Osteoblast (primary cell): ENCODE results near the gene VGLL4. TPM values are rescaled to one million over a fixed set of nuclear protein-coding genes. Genes with fewer than 3 reads are reported as not detected.
A peak's percentile ranks its signal among the peaks of the same experiment; 100 is the strongest.

Experiments
- DNase-seq: peaks from one replicate; pipeline ENCODE4 v3.0.0; 2011; ENCODE audit warnings: low spot score, mixed read lengths; ENCODE audit not compliant: insufficient read length; ENCODE audit errors: missing footprints
- H2AFZ ChIP-seq: 2 replicates; pipeline ENCODE4 v1.6.0; 2011; ENCODE audit warnings: mild to moderate bottlenecking, low read length
- H3K27ac ChIP-seq: 2 replicates; pipeline ENCODE4 v1.5.1; 2011; ENCODE audit warnings: mild to moderate bottlenecking, low read depth, low read length, moderate library complexity
- H3K27me3 ChIP-seq: 2 replicates; pipeline ENCODE4 v1.6.0; 2012; ENCODE audit warnings: mild to moderate bottlenecking, control low read depth, inconsistent platforms, low read length, moderate library complexity; ENCODE audit not compliant: insufficient read depth
- H3K36me3 ChIP-seq: 2 replicates; pipeline ENCODE4 v1.5.1; 2011; ENCODE audit warnings: mild to moderate bottlenecking, low read length, control low read depth, moderate library complexity; ENCODE audit not compliant: insufficient read depth
- H3K4me1 ChIP-seq: 2 replicates; pipeline ENCODE4 v1.5.1; 2011; ENCODE audit warnings: mild to moderate bottlenecking, low read length, control low read depth, moderate library complexity; ENCODE audit not compliant: insufficient read depth
- H3K4me2 ChIP-seq: 2 replicates; pipeline ENCODE4 v1.6.0; 2011; ENCODE audit warnings: mild to moderate bottlenecking, low read length; ENCODE audit not compliant: insufficient read depth
- H3K4me3 ChIP-seq: fragments of 200-600 bp; sonication (generic); 3 replicates; pipeline ENCODE4 v1.5.1; 2012; ENCODE audit warnings: mild to moderate bottlenecking, low read length, inconsistent platforms; ENCODE audit not compliant: insufficient read depth
- H3K79me2 ChIP-seq: 2 replicates; pipeline ENCODE4 v1.6.0; 2012; ENCODE audit warnings: mild to moderate bottlenecking, low read length, control low read depth, inconsistent platforms; ENCODE audit not compliant: insufficient read depth
- H3K9me3 ChIP-seq: 2 replicates; pipeline ENCODE4 v1.5.1; 2011; ENCODE audit warnings: low read depth, low read length, control low read depth
- H4K20me1 ChIP-seq: 2 replicates; pipeline ENCODE4 v1.6.0; 2012; ENCODE audit warnings: mild to moderate bottlenecking, low read length, control low read depth; ENCODE audit not compliant: insufficient read depth
- total RNA-seq: library from RNA; depleted of rRNA; stranded (reverse); fragments of >200 nt; gene quantifications from 2 replicates; pipeline ENCODE4 v1.2.3, GENCODE V29; 2012
- TF ChIP-seq, protein P1 (sequence below): IDR thresholded peaks from 2 replicates; pipeline ENCODE4 v1.5.1; 2011; ENCODE audit warnings: mild to moderate bottlenecking, low read depth, low read length, moderate library complexity; ENCODE audit errors: extremely low read depth

Gene VGLL4
- total RNA-seq, 1 donor = 68.8 TPM

GRCh38 chr3:11604139-11604892 is 39.4 kb downstream of the VGLL4 start:
- peak overlapping the region; percentile 40 for H3K4me2 ChIP-seq
- H3K79me2 ChIP-seq = peaks cover 67% of the 10 kb centered on the region
- peak overlapping the region; percentile 99 for H3K27ac ChIP-seq
- H4K20me1 ChIP-seq = no peaks in the 10 kb centered on the region
- H3K36me3 ChIP-seq = peaks cover 19% of the 10 kb centered on the region
- H3K27me3 ChIP-seq = no peaks in the 10 kb centered on the region
- DNase-seq = peak; percentile 35
- peak overlapping the region; percentile 25 for H3K4me3 ChIP-seq
- TF ChIP-seq, protein P1, sequence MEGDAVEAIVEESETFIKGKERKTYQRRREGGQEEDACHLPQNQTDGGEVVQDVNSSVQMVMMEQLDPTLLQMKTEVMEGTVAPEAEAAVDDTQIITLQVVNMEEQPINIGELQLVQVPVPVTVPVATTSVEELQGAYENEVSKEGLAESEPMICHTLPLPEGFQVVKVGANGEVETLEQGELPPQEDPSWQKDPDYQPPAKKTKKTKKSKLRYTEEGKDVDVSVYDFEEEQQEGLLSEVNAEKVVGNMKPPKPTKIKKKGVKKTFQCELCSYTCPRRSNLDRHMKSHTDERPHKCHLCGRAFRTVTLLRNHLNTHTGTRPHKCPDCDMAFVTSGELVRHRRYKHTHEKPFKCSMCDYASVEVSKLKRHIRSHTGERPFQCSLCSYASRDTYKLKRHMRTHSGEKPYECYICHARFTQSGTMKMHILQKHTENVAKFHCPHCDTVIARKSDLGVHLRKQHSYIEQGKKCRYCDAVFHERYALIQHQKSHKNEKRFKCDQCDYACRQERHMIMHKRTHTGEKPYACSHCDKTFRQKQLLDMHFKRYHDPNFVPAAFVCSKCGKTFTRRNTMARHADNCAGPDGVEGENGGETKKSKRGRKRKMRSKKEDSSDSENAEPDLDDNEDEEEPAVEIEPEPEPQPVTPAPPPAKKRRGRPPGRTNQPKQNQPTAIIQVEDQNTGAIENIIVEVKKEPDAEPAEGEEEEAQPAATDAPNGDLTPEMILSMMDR = no peak
- no peak overlapping the region for H2AFZ ChIP-seq
- peaks cover 74% of the 10 kb centered on the region for H3K4me1 ChIP-seq
- no peaks in the 10 kb centered on the region for H3K9me3 ChIP-seq

- TF ChIP-seq, protein P1 = no peak
- peak overlapping the region; percentile 40 for H3K4me2 ChIP-seq
- peak; percentile 83 for DNase-seq
- no peaks in the 10 kb centered on the region for H3K27me3 ChIP-seq
- peak overlapping the region; percentile 2 for H3K4me3 ChIP-seq
- H3K4me1 ChIP-seq = peaks cover 70% of the 10 kb centered on the region
- H3K79me2 ChIP-seq = peaks cover 65% of the 10 kb centered on the region
- H4K20me1 ChIP-seq = no peaks in the 10 kb centered on the region
- H2AFZ ChIP-seq = no peak overlapping the region
- no peaks in the 10 kb centered on the region for H3K9me3 ChIP-seq
- H3K27ac ChIP-seq = peak overlapping the region; percentile 99
- H3K36me3 ChIP-seq = peaks cover 19% of the 10 kb centered on the region
These were observed 40.1 kb downstream of the VGLL4 start for GRCh38 chr3:11603628-11604027.

DNA sequence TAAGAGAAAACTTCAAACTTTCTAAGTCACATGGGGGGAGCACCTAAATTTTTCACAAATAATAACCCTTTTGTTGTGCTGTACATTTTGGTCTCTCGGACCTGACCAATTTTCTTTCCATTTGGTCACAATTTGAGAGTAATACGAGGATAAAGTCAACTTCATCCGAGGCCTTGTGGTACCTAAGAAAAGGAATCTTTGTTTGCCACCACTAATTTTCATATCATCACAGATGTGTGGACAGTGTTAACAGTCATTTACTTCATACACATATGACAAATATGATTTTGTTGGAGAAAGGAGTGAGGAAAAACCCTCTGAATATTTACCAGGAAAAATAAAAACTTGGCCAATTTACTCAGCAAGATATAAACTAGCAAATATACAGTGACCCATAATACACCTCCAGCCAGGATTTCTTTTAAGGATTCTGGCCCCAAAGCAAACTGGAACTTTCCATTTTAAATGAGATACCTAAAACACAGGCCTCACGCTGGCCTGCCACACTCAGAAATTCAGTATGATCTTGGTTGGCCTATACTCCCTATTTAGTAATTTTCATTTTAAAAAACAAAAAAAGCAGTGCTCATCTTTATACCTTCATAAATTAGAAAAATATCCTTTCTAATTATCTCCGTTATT is 40.7 kb downstream of the VGLL4 start:
- peak overlapping the region; percentile 99 for H3K27ac ChIP-seq
- H3K9me3 ChIP-seq = no peaks in the 10 kb centered on the region
- peaks cover 65% of the 10 kb centered on the region for H3K79me2 ChIP-seq
- H2AFZ ChIP-seq = no peak overlapping the region
- H3K27me3 ChIP-seq = no peaks in the 10 kb centered on the region
- H3K4me3 ChIP-seq = no peak overlapping the region
- H3K4me2 ChIP-seq = peak overlapping the region; percentile 50
- H4K20me1 ChIP-seq = no peaks in the 10 kb centered on the region
- DNase-seq = peak; percentile 3
- peaks cover 64% of the 10 kb centered on the region for H3K4me1 ChIP-seq
- peaks cover 19% of the 10 kb centered on the region for H3K36me3 ChIP-seq
- TF ChIP-seq, protein P1 = no peak

DNA sequence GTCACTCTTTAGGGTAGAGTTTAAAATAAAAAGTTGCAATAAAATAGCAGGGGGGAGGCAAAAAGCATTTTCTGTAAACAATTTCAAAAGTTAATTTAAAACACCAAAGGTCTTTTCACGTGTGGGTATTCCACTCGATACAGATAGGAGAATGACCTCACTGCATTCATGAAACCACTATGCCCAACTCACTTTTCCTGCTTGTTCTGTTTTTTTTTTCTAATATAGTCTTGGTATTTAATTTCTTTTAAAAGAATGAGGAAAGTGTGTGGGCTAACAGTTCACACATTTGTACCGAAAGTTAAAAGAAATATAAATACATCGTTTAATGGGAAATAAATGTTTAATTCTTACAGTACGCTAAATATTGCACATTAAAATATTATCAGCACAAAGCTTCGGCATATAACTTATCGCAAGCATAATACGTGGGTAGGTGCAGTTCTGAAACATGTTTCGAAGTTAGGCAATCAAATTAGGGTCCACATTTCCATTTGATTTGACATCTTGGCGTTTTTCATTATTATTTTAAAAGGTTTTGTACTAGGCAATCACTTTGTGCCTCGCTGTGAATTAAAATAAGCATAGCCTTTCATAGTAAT is 41.4 kb downstream of the VGLL4 start:
- Histone ChIP-seq H3K4me2 (peak overlapping the region; percentile 50), H2AFZ (no peak overlapping the region), H4K20me1 (no peaks in the 10 kb centered on the region), H3K27me3 (no peaks in the 10 kb centered on the region), H3K4me3 (no peak overlapping the region), H3K9me3 (no peaks in the 10 kb centered on the region), H3K36me3 (peaks cover 23% of the 10 kb centered on the region), H3K79me2 (peaks cover 66% of the 10 kb centered on the region), H3K4me1 (peaks cover 60% of the 10 kb centered on the region), H3K27ac (peak overlapping the region; percentile 99)
- DNase-seq = peak; percentile 76
- TF ChIP-seq, protein P1 = no peak
